Mammary epithelial cell (primary cell): ENCODE measurements around the gene AKAP13.

Experiments used
- CTCF ChIP-seq, 2 donors: IDR thresholded peaks in 1 of 2; conservative IDR thresholded peaks in 1 of 2; 2 replicates each; pipeline ENCODE4 v1.5.1; 2011 to 2012; ENCODE audit warnings: inconsistent platforms in 2 of 2, low read length in 2 of 2, mild to moderate bottlenecking in 2 of 2, control low read depth in 1 of 2, low read depth in 1 of 2; ENCODE audit not compliant: insufficient read depth in 1 of 2; ENCODE audit errors: extremely low read depth in 1 of 2
- EZH2 ChIP-seq: IDR thresholded peaks from 2 replicates; pipeline ENCODE4 v1.6.1; 2012; ENCODE audit warnings: low read length, inconsistent platforms, borderline replicate concordance

- no peak for TF ChIP-seq CTCF (conservative IDR thresholded peaks at IDR 0.05 in 1 of 2, IDR thresholded peaks at IDR 0.05 in 1 of 2; ENCODE audit: extremely low read depth in 1 of 2, insufficient read depth in 1 of 2, low read depth in 1 of 2, low read length in 2 of 2)
- no peak for TF ChIP-seq EZH2
Observed at GRCh38 chr15:85439996-85440395, 59.6 kb downstream of the AKAP13 start.
